Globus pallidus (tissue), 1 donor: ENCODE results near the gene SMIM11.
"Not testable (repeated sequence)": the region's sequence is repeated elsewhere in the genome, so short reads cannot be mapped to it uniquely, and the experiment has no call there.

Experiments used
- DNase-seq: peaks from one replicate; pipeline ENCODE4 v3.0.0-alpha.2; 2015; ENCODE audit warnings: low spot score

SMIM11 gene

GRCh38 chr21:34374940-34375618 is at the start of gene SMIM11:
TSS of gene SMIM11 (plus strand) at chr21:34375507. CDS start at chr21:34379505, 3,998 bp downstream.
- not testable (repeated sequence) for DNase-seq

DNA sequence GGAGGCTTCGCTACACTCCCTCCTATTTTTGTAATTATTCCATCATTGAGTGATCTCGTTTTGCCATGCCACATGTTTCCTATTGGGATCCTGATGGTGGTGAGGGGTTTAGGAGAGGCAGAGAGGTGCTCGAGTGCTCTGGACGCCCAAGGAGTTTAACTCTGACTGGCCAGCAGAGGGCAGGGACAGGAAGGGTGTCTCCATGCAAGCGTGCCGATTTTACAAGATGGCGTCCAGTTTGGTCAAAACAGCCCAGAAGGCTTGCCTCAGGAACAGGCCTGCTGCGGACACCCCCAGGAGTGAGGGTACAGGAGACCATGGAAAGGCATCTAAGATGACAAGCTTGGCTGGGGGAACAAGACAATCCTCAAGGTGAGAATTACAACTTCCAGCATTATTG is 45.3 kb upstream of the SMIM11 start:
- DNase-seq = no peak

DNA sequence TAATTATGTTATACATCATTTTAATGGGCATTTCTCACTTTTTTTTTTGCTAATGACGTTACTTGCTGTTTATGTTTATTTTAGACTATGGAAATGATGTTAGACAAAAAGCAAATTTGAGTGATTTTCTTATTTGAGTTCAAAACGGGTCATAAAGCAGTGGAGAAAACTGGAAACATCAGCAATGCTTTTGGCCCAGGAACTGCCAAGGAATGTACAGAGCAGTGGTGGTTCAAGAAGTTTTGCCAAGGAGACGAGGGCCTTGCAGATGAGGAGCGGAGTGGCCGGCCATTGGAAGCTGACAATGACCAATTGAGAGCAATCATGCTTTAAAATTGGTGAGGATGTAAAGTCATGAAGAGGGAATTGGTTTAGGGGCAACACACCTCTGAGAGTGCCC is 43.6 kb upstream of the SMIM11 start:
- no peak for DNase-seq

DNA sequence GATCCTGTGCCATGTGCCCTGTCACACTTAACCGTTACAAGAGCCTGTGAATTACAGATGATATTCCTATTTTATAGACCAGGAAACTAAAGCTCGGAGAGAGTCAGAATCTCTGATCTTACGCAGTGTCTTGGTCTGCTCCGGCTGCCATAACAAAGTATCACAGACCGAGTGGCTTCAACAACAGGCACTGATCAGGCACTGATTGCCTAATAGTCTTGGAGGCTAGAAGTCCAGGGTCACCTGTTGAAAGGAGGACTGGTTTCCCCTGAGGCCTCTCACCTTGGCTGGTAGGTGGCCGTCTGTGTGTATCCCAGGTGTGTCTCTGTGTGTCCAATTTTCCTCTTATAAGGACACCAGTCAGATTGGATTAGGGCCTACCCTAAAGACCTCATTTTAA is 43.0 kb upstream of the SMIM11 start:
- DNase-seq = no peak

GRCh38 chr21:34333121-34333739 is 42.1 kb upstream of the SMIM11 start:
- DNase-seq = no peak

DNA sequence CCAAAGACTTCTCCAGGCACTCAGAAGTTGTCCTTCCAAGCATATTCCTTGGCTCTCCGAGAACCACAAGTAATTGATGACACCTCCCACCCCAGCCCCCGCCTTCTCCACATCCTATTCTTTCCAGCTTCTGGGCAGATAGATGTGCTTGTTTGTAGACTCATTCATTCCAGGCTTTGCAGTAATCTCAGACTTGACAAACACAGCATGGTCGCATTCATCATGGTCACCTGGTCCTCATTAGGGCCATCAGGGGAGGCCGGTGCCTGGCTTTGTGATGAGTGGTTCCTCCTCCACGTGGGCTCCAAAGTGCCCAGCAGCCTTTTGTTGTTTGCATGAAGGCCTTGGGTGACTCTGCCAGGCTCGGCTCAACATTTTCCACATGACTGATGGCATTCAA is 40.0 kb upstream of the SMIM11 start:
- DNase-seq = no peak

DNA sequence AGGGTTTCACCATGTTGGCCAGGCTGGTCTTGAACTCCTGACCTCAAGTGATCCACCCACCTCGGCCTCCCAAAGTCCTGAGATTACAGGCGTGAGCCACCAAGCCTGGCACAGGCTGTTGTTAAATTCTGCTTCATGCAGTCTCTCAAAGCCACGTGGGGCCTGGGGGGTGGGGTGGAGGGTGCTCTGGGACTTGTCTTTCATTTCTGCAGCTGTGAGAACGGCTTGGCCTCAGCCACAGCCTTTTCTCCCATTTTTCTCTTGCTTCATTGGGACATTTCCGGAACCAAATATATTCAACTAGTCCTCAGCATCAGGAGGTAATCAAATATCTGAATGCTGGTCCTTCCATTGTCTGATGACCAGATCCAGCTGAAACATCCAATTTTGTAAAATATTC is 39.1 kb upstream of the SMIM11 start:
- DNase-seq = no peak

GRCh38 chr21:34336756-34337391 is 38.4 kb upstream of the SMIM11 start:
- no peak for DNase-seq

GRCh38 chr21:34337741-34338140 is 37.6 kb upstream of the SMIM11 start:
- no peak for DNase-seq

- DNase-seq = no peak
These were observed 37.1 kb upstream of the SMIM11 start for GRCh38 chr21:34338226-34338625.

DNA sequence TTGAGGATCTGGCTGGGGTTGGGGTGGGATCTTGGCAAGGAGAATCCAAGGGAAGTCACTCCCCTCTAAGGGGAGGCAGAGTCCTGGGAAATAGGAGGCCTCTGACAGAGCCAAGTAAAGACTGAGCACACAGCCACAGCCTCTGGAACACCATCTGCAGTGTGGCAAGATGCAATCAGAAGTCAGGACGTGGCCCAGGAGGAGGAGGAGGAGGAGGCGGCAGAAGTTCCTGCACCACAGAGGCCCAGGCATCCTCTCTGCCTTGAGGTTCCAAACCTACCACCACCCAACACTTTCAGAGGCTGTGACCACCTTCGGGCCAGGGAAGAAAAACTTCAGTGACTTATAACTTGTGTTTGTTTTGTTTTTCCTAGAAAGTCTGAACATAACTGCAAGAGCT is 35.2 kb upstream of the SMIM11 start:
- no peak for DNase-seq

- DNase-seq = no peak
These were observed 32.8 kb upstream of the SMIM11 start for GRCh38 chr21:34342476-34342875.

DNA sequence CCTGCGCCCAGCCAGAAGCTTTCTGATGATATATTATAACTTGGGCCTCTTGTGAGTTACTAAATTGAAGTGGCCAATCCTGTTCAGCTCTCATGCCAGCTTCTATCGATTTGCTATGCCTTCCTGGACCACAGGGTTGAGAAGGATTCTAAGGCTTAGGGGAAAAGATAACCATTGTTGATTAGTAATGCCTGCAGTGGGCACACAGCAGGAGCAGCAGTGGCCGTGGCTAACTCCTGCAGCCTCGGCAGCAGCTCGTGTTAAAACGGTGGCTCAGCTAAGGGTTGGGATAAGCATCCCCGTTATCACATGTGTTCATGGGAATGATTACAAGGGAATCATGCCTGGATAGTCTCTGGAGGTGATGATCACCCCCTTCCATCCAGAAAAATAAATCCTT is 32.0 kb upstream of the SMIM11 start:
- no peak for DNase-seq

DNA sequence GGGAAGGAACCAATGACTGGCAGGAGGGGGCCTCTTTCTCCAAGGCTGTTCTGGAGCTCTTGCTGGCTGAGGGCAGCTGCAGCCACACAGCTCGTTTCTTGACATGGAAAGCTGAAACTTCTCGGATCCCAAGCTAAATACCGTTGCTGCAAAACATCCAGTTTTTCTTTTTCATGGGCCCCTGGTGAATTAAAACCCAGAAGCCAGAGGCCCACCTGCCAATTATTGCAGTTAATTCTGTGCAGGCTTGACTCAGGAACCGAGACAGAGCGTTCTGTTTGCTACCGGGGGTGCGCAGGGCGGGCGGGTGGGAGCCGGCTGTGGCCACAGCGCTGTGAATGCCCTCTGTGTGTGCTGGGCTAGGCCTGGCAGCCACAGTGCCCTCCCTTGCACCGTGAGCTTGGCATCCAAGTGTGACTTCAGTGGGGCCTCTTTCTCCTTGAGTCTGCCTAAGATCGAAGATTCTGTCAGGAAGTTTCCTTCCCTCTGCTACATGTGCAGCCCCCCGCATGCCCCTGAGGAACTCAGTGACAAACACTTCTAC is 31.4 kb upstream of the SMIM11 start:
- DNase-seq = peak; percentile 72

DNA sequence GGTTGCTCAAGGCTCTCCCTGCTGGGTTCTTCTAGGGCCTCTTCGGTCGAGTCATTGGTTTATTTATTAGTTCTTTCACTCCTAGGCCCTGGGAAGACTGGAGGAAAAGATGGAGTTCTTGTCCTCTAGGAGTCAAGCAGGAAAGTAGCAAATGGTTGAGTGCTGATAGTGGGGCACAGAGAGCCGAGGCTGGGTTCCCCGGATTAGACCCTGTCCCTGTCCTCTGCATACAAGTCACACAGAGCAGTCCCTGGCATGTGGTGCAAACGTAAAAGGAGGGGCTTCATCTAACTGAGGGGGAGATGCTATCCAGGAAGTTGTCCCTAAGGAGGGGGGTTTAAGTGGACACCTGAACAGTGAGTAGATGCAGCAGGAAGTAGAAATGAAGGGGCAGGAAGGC is 30.7 kb upstream of the SMIM11 start:
- no peak for DNase-seq

- no peak for DNase-seq
These were observed 30.0 kb upstream of the SMIM11 start for GRCh38 chr21:34345091-34345871.

DNA sequence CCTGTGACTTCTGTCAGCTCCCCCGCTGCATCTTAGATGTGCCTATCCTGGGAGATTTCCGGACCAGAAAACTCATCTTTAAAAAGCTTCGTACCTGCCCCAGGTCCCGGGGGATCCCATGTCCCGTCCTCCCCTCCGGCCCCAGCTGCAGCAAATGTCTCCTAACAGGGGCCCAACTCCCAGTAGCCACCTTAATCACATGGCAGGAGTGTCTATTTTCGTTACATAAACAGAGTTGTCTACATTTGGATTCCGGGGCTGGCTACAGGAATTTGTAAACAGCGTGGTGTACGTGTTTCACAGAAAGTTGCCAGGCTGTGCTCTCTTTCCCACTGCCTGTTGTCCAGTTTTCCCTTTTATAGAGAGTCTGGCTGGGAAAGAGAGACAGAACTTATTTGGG is 29.4 kb upstream of the SMIM11 start:
- no peak for DNase-seq

DNA sequence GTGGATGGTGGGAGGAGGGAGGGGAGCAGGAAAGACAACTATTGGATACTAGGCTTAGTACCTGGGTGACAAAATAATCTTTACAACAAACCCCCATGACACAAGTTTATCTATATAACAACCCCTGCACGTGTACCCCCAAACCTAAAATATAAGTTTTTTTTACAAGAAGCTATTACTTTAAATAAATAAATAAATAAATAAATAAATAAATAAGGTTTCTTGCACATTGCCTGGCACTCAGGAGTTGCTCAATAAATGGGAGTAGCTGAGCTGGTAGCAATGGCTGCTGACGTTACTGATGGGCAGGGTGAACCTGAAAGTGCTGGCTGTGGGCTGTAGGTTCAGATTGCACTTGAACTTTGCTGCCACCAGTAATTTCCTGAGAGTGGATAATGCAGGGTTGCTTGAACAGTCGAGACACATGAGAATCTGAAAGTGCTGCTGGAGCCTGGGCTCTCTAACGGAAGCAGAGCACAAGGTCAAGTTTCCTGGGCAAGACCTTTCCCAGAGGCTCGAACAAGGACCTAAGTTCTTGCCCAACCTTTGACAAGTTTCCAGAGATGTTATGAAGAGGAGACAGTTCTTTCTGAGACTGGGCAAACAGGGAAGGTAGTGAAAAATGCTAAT is 26.3 kb upstream of the SMIM11 start:
- no peak for DNase-seq

- DNase-seq = peak; percentile 61
These were observed 23.5 kb upstream of the SMIM11 start for GRCh38 chr21:34351786-34352241.

DNA sequence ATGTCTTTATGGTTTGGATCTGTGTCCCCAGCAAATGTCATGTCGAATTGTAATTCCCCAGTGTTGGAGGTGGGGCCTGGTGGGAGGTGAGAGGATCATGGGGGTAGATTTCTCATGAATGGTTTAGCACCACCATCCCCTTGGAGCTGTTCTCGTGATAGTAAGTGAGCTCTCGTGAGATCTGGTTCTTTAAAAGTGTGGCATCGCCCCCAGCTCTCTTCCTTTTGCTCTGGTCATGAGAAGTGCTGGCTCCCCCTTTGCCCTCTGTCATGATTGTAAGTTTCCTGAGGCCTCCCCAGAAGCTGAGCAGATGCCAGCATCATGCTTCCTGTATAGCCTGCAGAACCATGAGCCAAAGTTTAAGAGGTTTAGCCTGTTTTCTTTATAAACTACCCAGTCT is 22.8 kb upstream of the SMIM11 start:
- DNase-seq = no peak

DNA sequence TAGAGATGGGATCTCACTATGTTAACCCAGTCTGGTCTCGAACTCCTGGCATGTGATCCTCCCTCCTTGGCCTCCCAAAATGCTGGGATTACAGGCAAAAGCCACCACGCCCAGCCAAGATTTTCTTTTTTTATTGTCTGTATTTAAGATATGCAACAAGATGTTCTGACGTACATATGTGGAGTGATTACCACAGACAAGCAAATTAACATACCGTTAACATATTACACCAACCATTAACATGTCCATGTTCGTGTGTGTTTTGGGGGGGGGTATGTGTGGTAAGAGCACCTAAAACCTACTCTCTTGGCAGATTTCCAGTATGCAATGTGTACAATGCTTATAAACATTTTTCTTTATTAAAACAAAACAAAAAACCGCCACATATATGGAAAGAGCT is 22.1 kb upstream of the SMIM11 start:
- no peak for DNase-seq

DNA sequence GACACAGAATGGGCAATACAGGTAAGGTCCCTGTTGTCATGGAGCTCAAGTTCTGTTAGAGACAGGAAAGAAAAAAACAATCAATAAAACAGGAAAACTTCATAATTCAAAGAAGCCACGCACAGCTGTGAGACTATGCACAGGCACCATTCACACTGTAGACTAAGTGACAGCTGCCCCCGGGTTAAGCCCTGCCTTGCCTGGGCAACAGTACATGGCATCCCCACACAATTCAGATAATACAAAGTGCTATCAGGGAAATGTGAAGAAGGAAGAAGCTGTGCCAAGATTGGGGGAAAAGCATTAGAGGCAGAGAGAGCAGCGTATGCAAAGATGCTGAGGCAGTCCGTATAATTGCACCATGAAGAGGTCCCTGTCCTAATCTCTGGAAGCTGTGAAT is 20.5 kb upstream of the SMIM11 start:
- DNase-seq = no peak
